ENCODE measurements around the gene PDPN.

- TF ChIP-seq CTCF (conservative IDR thresholded peaks at IDR 0.05; ENCODE audit: low read depth in 2 of 2) (no peak), EZH2 (IDR thresholded peaks at IDR 0.05; ENCODE audit: low read depth, unreplicated experiment) (no peak), POLR2AphosphoS5 (IDR thresholded peaks at IDR 0.05; ENCODE audit: low read depth) (no peak), REST (IDR thresholded peaks at IDR 0.05; ENCODE audit: unreplicated experiment) (no peak)
These were observed 754 bp upstream of the PDPN start for GRCh38 chr1:13582713-13583443.

Data from GM23338 (cell line).